Esophagus squamous epithelium (tissue), 5 donors: ENCODE measurements around the gene NDUFB11. TPM values are rescaled to one million over a fixed set of nuclear protein-coding genes. Genes with fewer than 3 reads are reported as not detected.

Experiments used
- DNase-seq: peaks from one replicate; lab custom pipeline; 2025; lab: John Stamatoyannopoulos, UW
- H3K27ac ChIP-seq, 4 donors: fragments of 200-600 bp; sonication (generic); one replicate each; pipeline ENCODE4 v1.5.1; 2016 to 2019; ENCODE audit warnings: mild to moderate bottlenecking in 1 of 4
- H3K27me3 ChIP-seq, 4 donors: fragments of 200-600 bp; sonication (generic); 1 replicate in 3 of 4; 2 replicates in 1 of 4; pipeline versions ENCODE4 v1.5.1 to v1.6.0; 2017 to 2021; ENCODE audit warnings: antibody characterized with exemption in 1 of 4
- H3K36me3 ChIP-seq, 3 donors: fragments of 200-600 bp; sonication (generic); one replicate each; pipeline ENCODE4 v1.5.1; 2016 to 2019
- H3K4me1 ChIP-seq, 3 donors: fragments of 200-600 bp; sonication (generic); one replicate each; pipeline ENCODE4 v1.5.1; 2017 to 2019
- H3K4me3 ChIP-seq, 4 donors: fragments of 200-600 bp; sonication (generic); 1 replicate in 3 of 4; 2 replicates in 1 of 4; pipeline ENCODE4 v1.5.1; 2016 to 2019; ENCODE audit warnings: mild to moderate bottlenecking in 2 of 4, moderate library complexity in 1 of 4
- H3K9me3 ChIP-seq, 3 donors: fragments of 200-600 bp; sonication (generic); one replicate each; pipeline ENCODE4 v1.5.1; 2016 to 2019
- CTCF ChIP-seq, 6 experiments: fragments of 450-650 bp in 4 of 6; fragments of 200-600 bp in 2 of 6; sonication (generic) in 2 of 6; IDR thresholded peaks; one replicate each; pipeline ENCODE4 v1.5.1; 2016 to 2019; ENCODE audit warnings: antibody characterized with exemption in 6 of 6, mild to moderate bottlenecking in 4 of 6, moderate library complexity in 4 of 6
- POLR2A ChIP-seq, 4 donors: fragments of 450-650 bp; IDR thresholded peaks; one replicate each; pipeline ENCODE4 v1.6.1; 2017; ENCODE audit warnings: antibody characterized with exemption in 4 of 4, mild to moderate bottlenecking in 4 of 4, moderate library complexity in 3 of 4
- WGBS, 2 donors: methylation state at CpG; one replicate each; pipeline ENCODE4 v1.1.5; 2018; 5-methylcytosine and 5-hydroxymethylcytosine counted together
- intact Hi-C: fragments of 100-400 bp; cut with DNase I; formaldehyde crosslinking; loops from one replicate; pipeline ENCODE4 v1.15.0; 2022
- total RNA-seq, 4 donors: library from RNA; depleted of rRNA; stranded (reverse); fragments of >200 nt; gene quantifications; one replicate each; pipeline ENCODE4 v1.1.0, GENCODE V29; 2016
- donor health status: DM: yes; HTN: yes; CAD: no.

Gene NDUFB11
- total RNA-seq, 4 donors from 2014 or later, result 41.4 to 74.6 (median 59.8) TPM

- no peak overlapping the region for H3K4me3 ChIP-seq
- H3K27me3 ChIP-seq, result no peaks in the 10 kb centered on the region
- no peaks in the 10 kb centered on the region for H3K9me3 ChIP-seq
- WGBS, 2 donors, result 80% methylated on average over 4 of the region's 17 CpGs; no CpG with 5 or more reads in 1 of the 2 donors
- no peak overlapping the region for H3K27ac ChIP-seq
- DNase-seq, result no peak
- TF ChIP-seq CTCF (IDR thresholded peaks at IDR 0.05), result no peak
- no peak for TF ChIP-seq POLR2A (IDR thresholded peaks at IDR 0.05)
- intact Hi-C loops, result no loop called here
- peaks cover 0 to under 1% (median 0%) of the 10 kb centered on the region in 3 donors for H3K4me1 ChIP-seq
- peaks cover 9 to 70% (median 21%) of the 10 kb centered on the region in 3 donors for H3K36me3 ChIP-seq
These were observed 40.7 kb upstream of the NDUFB11 start for GRCh38 chrX:47185241-47185640.

- H3K27me3 ChIP-seq, result no peaks in the 10 kb centered on the region
These were observed 40.0 kb upstream of the NDUFB11 start for GRCh38 chrX:47184486-47184885.

GRCh38 chrX:47182106-47182700, 37.7 kb upstream of the NDUFB11 start:
- Histone ChIP-seq H3K27me3 (no peaks in the 10 kb centered on the region), H3K9me3 (no peaks in the 10 kb centered on the region), H3K27ac (no peak overlapping the region), H3K36me3 (peaks cover 9 to 100% (median 26%) of the 10 kb centered on the region in 3 donors), H3K4me3 (no peak overlapping the region), H3K4me1 (peaks cover 0 to 8% (median 3%) of the 10 kb centered on the region in 3 donors)
- no peak for DNase-seq
- TF ChIP-seq POLR2A (IDR thresholded peaks at IDR 0.05), result no peak
- no peak for TF ChIP-seq CTCF (IDR thresholded peaks at IDR 0.05)
- intact Hi-C loops, result no loop called here
- 83 to 92% methylated on average over 2 of the region's 9 CpGs for WGBS, 2 donors

More at GRCh38 chrX:47184486-47184885, 40.0 kb upstream of the NDUFB11 start:
- Histone ChIP-seq H3K36me3 (peaks cover 9 to 78% (median 26%) of the 10 kb centered on the region in 3 donors), H3K4me3 (no peak overlapping the region), H3K4me1 (peaks cover 0 to under 1% (median 0%) of the 10 kb centered on the region in 3 donors), H3K9me3 (no peaks in the 10 kb centered on the region), H3K27ac (no peak overlapping the region)
- intact Hi-C loops, result no loop called here
- no peak for DNase-seq
- TF ChIP-seq CTCF (IDR thresholded peaks at IDR 0.05) (no peak), POLR2A (IDR thresholded peaks at IDR 0.05) (no peak)
- WGBS, 2 donors, result 80 to 100% methylated on average over 1 to 4 of the region's 4 CpGs

- no peak for DNase-seq
- Histone ChIP-seq H3K4me1 (peaks cover 0 to 8% (median 3%) of the 10 kb centered on the region in 3 donors), H3K9me3 (no peaks in the 10 kb centered on the region), H3K27me3 (no peaks in the 10 kb centered on the region), H3K36me3 (peaks cover 9 to 100% (median 23%) of the 10 kb centered on the region in 3 donors), H3K4me3 (no peak overlapping the region), H3K27ac (no peak overlapping the region)
- 82% methylated on average over 5 of the region's 10 CpGs; no CpG with 5 or more reads in 1 of the 2 donors for WGBS, 2 donors
- intact Hi-C loops, result no loop called here
- no peak for TF ChIP-seq CTCF (IDR thresholded peaks at IDR 0.05)
- no peak for TF ChIP-seq POLR2A (IDR thresholded peaks at IDR 0.05)
These were observed 36.8 kb upstream of the NDUFB11 start for GRCh38 chrX:47181301-47181700.

- Histone ChIP-seq H3K4me3 (no peak overlapping the region), H3K27ac (no peak overlapping the region), H3K9me3 (no peaks in the 10 kb centered on the region), H3K36me3 (peaks cover 10 to 100% (median 18%) of the 10 kb centered on the region in 3 donors), H3K27me3 (no peaks in the 10 kb centered on the region), H3K4me1 (peaks cover 0 to 8% (median 3%) of the 10 kb centered on the region in 3 donors)
- 92 to 93% methylated on average over 5 to 8 of the region's 8 CpGs for WGBS, 2 donors
- intact Hi-C loops, result no loop called here
- no peak for DNase-seq
- TF ChIP-seq POLR2A (IDR thresholded peaks at IDR 0.05), result no peak
- no peak for TF ChIP-seq CTCF (IDR thresholded peaks at IDR 0.05)
These were observed 35.8 kb upstream of the NDUFB11 start for GRCh38 chrX:47180346-47180745.
